Sigmoid colon (tissue), 4 donors: ENCODE measurements around the gene RNASE13.

Source experiments
- CTCF ChIP-seq, 4 experiments: fragments of 450-650 bp in 3 of 4; fragments of 200-600 bp in 1 of 4; IDR thresholded peaks; one replicate each; pipeline ENCODE4 v1.5.1; 2016 to 2019; ENCODE audit warnings: antibody characterized with exemption in 4 of 4, mild to moderate bottlenecking in 3 of 4, moderate library complexity in 2 of 4
- POLR2A ChIP-seq, 2 donors: fragments of 450-650 bp; IDR thresholded peaks; one replicate each; pipeline ENCODE4 v1.6.1; 2016; ENCODE audit warnings: antibody characterized with exemption in 2 of 2, mild to moderate bottlenecking in 2 of 2, moderate library complexity in 2 of 2
- POLR2AphosphoS5 ChIP-seq, 4 donors: sonication (generic); formaldehyde crosslinking; IDR thresholded peaks; one replicate each; pipeline ENCODE4 v1.6.1; 2017; ENCODE audit warnings: antibody characterized with exemption in 4 of 4

- TF ChIP-seq CTCF (IDR thresholded peaks at IDR 0.05), result no peak
- TF ChIP-seq POLR2A (IDR thresholded peaks at IDR 0.05), result no peak
- no peak for TF ChIP-seq POLR2AphosphoS5 (IDR thresholded peaks at IDR 0.05)
These were observed 15.8 kb downstream of the RNASE13 start for GRCh38 chr14:21018781-21019180.
